DOHH2 (cell line): ENCODE measurements around the gene SF1.

Experiments used
- EZH2phosphoT487 ChIP-seq: fragments of 200-600 bp; sonication (generic); IDR thresholded peaks from 2 replicates; pipeline ENCODE4 v1.6.1; 2017; ENCODE audit warnings: borderline replicate concordance, mild to moderate bottlenecking, antibody characterized with exemption, low read length, moderate library complexity, mixed read lengths
- TF ChIP-seq, protein P1 (sequence below): fragments of 200-600 bp; sonication (generic); IDR thresholded peaks from one replicate; pipeline ENCODE4 v1.5.1; 2014; ENCODE audit warnings: antibody characterized with exemption, mild to moderate bottlenecking, low read depth, low read length; ENCODE audit not compliant: poor library complexity, severe bottlenecking

DNA sequence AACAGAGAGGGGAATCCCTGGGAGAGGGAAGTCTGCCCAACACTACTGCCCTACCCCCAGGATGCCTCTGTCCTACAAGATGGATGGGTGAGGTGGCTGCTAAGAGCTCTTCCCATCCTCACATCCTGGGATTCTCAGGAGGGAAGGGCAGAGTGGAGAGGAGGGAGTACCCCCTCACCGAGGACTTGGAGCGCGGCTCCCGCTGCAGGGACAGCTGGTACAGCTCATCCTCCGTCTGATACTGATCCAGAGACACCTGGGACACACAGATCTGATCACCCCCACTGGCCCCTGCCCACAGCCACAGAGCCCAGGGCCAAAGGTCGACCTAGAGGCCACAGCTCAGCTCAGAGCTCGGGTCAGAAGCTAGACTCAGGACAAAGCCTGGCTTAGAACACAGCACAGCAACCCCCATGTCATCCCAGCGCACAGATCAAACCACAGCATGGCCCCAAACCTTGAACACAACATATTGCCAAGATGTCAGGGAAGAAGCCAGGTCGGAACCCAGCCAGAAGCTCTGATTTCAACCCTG is 42.5 kb downstream of the SF1 start:
- TF ChIP-seq, protein P1, sequence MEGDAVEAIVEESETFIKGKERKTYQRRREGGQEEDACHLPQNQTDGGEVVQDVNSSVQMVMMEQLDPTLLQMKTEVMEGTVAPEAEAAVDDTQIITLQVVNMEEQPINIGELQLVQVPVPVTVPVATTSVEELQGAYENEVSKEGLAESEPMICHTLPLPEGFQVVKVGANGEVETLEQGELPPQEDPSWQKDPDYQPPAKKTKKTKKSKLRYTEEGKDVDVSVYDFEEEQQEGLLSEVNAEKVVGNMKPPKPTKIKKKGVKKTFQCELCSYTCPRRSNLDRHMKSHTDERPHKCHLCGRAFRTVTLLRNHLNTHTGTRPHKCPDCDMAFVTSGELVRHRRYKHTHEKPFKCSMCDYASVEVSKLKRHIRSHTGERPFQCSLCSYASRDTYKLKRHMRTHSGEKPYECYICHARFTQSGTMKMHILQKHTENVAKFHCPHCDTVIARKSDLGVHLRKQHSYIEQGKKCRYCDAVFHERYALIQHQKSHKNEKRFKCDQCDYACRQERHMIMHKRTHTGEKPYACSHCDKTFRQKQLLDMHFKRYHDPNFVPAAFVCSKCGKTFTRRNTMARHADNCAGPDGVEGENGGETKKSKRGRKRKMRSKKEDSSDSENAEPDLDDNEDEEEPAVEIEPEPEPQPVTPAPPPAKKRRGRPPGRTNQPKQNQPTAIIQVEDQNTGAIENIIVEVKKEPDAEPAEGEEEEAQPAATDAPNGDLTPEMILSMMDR: no peak
- TF ChIP-seq EZH2phosphoT487: no peak
